HG03378 (cell line): ENCODE measurements around the gene TMC8.
"Not testable (repeated sequence)": the region's sequence is repeated elsewhere in the genome, so short reads cannot be mapped to it uniquely, and the experiment has no call there.

Source experiments
- ATAC-seq: cut with Tn5 transposase; IDR thresholded peaks from one replicate; pipeline ENCODE4 v1.9.1; 2021; ENCODE audit warnings: mild to moderate bottlenecking, moderate library complexity; ENCODE audit not compliant: unreplicated experiment

Gene TMC8

DNA sequence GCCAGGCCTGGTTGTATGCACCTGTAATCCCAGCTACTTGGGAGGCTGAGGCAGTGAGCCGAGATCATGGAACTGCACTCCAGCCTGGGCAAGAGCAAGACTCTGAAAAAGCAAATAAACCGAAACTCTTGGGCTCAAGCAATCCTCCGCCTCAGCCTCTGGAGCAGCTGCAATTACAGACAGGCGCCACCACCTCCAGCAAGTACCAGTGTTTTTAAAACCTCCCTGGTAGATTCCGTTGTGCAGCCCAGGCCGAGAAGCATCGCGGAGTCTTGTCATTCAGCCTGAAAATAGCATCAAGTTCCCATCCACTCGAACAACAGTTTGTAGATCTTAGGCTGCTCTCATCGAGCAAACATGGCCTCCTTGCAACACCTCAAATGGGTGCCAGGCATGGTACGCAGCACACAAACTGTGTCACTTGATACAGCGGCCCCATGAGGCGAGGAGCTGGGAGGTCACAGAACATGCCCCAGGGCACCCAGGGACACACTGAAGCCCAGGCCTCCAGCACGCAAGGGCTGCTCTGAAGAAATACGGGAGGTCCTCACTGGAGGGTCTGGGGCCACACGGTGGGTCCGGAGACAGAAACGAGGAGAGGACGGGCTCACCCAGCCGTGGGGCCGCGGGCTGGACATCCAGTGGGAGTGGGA lies 20.1 kb upstream of the TMC8 start:
- no peak for ATAC-seq

DNA sequence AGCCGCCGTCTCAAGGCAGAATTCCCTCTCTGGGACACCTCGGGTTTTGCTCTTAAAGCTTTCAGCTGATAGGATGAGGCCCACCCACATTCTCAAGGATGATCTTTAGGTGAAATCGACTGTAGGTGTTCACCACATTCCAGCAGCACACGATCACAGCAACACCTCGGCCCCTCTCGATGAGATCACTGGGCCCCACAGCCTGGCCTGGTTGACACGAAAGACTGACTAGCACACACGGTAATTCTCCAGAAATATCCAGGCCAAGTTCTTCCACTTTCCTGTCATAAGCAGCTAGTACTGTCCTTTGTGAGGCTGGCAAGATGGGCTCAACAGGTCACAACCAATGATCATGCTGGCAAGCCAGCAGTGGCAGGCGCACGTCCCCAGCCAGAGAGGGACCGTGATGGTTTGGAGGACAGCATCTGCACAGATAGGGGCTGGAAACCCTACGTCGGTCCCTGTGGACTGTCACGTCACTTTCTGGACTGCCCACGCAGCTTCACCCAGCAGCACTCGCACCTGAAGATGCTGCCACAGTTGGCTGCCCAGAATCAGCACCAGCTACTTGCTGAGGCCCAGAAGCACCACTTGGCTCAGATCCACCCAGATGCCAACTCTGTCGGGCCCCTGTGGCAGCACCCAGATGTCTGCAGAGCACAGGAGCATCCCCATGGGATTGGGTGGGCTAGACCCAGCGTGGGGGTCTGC lies 19.4 kb upstream of the TMC8 start:
- no peak for ATAC-seq

GRCh38 chr17:78111727-78112517 lies 18.6 kb upstream of the TMC8 start:
- no peak for ATAC-seq

GRCh38 chr17:78112518-78113471 lies 17.8 kb upstream of the TMC8 start:
- ATAC-seq: no peak

DNA sequence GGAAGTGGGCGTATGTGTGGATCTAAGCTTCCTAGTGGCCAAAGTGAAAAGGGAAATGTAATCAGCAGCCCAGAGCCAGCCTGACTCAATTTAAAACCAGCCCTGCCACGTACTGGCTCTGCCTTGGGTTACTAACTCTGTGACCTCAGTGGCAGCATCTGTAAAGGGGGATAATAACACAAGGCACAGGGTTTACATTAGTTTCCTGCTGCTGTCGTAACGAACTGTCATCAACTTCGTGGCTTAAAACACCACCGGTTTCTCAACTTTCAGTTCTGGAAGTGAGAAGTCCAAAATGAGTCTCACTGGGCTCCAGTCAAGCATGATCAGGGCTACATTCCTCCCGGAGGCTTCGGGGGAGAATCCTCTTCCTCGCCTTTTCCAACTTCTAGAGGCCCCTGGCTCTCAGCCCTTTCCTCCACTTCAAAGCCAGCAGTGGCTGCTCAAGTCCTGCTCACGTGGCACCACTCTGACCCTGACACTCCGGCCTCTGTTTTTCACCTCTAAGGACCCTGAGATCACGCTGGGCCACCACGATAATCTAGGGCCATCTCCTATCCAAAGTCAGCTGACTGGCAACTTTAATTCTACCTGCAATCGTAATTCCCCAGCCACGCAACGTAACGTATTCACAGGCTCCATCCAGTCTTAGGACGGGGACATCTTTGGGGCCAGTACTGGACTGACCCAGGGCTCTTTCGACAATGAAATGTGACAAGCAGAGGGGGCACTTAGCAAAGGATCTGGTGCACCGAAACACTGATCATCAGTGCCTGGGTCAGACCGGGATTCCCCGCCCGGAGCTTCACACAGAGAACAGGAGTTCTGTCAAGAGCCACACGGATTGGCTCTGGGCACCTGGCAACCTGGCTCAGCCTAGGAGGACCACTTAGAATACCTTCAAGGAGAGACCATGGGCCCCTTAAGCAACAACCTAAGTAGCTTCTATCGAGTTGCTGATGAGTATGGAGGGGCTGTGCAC lies 16.5 kb upstream of the TMC8 start:
- ATAC-seq: no peak

- no peak for ATAC-seq
Observed at GRCh38 chr17:78114831-78115723, 15.5 kb upstream of the TMC8 start.

DNA sequence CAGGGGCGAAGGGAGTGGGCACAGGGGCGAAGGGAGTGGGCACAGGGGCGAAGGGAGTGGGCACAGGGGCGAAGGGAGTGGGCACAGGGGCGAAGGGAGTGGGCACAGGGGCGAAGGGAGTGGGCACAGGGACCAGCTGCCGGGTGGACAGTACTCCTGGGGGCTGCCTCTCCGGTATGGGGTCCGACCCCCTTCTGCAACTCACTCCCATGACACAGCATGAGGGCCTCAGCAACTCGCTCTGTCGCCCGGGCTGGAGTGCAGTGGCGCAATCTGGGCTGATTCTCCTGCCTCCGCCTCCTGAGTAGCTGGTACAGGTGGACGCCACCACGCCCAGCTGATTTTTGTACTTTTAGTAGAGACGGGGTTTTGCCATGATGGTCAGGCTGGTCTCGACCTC lies 14.8 kb upstream of the TMC8 start:
- ATAC-seq: not testable (repeated sequence)

GRCh38 chr17:78116411-78116810 lies 14.2 kb upstream of the TMC8 start:
- ATAC-seq: no peak

- no peak for ATAC-seq
Observed at GRCh38 chr17:78117027-78117981, 13.3 kb upstream of the TMC8 start.

- no peak for ATAC-seq
Observed at GRCh38 chr17:78118801-78119241, 11.8 kb upstream of the TMC8 start.

GRCh38 chr17:78120537-78120936 lies 10.0 kb upstream of the TMC8 start:
- no peak for ATAC-seq

DNA sequence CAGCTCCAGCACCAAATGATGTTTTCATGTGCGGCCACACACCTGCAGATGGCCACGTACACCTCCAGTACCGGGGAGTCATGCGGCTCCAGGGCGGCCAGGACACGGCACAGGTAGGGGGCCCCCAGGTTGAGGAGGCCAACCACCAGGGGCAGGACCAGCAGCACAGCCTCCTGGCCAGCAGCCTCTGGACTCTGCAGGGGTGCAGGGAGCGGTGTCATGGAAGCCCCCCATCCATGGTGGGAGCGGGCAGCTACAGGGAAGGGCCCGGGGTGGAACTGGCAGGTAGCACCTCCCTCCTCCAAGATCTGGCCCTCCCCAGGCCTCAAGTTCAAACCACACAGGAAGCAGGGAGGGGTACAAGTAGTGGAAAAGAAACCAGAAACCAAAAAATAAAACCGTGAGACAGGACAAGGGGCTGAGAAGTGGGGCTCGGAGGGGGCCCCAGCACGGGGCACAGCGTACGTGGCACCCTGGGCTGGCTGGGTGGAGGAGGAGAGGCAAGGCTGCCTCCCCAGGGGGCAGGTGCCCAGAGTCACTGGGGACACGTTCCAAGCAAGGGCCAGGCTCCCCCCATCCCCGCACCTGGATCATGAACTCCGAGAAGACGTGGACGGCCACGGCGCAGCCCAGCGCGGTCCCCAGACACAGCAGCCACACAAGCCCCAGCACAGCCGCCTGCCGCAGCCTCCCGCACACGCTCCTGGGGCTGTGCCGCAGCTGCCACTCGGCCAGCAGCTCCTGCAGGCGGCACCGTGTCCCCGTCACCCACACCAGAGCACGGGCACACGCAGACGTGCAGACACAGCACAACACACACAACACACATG lies 9.4 kb upstream of the TMC8 start:
- no peak for ATAC-seq

- no peak for ATAC-seq
Observed at GRCh38 chr17:78121801-78122215, 8.8 kb upstream of the TMC8 start.

DNA sequence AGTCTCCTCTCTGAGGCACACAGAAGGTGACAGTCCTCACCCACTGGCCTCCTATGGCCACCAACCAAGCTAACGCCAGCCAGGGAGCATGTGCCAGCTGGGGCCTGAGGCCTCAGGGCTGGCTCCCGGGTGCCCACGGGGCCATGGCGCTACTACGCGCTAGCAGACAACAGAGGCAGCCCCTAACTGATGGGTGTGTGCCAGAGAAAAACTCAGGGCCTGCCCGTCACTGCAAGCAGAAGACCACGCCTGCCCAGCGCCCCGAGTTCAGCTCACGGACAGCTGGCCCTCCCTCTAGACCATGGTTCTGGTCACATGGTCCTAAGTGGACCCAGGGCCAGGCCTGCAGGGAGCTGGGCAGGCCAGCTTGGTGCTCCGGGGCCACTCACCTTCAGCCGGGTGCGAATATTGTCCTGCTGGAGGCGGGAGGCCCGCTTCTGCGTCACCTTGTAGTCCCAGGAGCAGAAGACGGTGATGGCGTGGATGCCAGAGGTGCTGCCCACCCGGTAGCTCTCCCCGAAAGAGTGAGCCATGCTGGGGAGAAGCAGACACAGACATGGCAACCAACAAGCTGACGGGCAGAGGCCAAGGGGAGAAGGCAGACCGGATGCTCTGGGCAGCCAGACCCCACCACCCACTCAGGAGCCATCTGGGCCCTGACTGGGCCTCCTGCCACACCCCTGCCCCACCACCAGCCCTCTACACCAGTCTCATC lies 8.2 kb upstream of the TMC8 start:
- no peak for ATAC-seq

DNA sequence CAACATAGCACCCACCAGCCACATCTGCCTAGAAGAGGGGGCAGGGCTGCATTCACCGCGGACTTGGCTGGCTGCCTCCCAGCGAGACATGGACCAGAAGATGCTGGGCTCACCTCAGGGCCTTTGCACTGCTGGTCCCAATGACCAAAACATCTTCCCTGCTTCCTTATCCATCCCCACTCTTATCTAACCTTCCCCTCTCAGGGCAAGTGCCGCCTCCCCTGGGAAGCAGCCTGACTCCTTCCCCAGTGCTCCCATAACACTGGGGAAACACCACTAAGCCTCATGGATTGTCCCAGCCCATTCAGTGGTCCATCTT lies 7.7 kb upstream of the TMC8 start:
- ATAC-seq: no peak
